ENCODE data around the gene MOCS1.

DNA sequence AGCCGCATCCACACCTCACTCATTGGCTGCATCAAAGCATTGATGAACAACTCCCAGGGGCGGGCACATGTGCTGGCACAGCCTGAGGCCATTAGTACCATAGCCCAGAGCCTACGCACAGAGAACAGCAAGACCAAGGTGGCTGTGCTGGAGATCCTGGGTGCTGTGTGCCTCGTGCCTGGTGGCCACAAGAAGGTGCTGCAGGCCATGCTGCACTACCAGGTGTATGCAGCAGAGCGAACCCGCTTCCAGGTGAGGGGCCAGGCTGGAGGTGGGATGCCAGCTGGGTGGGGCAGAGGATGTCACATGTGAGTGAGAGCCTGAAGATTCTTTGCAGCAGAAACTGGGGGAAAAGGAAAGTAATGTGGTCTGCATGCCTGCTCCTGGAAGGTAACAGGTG, 66.7 kb downstream of the MOCS1 start:
- TF ChIP-seq POLR2AphosphoS5 (IDR thresholded peaks at IDR 0.05; ENCODE audit: low read depth, low read length) = no peak
- no peak for TF ChIP-seq POLR2A (IDR thresholded peaks at IDR 0.05; ENCODE audit: low read depth, low read length)

Data from GM12892 (cell line).